ENCODE measurements around the gene INPP4B.

The INPP4B gene

GRCh38 chr4:142376204-142376603 lies 469.9 kb downstream of the INPP4B start:
- H3K27ac ChIP-seq: no peak overlapping the region
- TF ChIP-seq, protein P1, sequence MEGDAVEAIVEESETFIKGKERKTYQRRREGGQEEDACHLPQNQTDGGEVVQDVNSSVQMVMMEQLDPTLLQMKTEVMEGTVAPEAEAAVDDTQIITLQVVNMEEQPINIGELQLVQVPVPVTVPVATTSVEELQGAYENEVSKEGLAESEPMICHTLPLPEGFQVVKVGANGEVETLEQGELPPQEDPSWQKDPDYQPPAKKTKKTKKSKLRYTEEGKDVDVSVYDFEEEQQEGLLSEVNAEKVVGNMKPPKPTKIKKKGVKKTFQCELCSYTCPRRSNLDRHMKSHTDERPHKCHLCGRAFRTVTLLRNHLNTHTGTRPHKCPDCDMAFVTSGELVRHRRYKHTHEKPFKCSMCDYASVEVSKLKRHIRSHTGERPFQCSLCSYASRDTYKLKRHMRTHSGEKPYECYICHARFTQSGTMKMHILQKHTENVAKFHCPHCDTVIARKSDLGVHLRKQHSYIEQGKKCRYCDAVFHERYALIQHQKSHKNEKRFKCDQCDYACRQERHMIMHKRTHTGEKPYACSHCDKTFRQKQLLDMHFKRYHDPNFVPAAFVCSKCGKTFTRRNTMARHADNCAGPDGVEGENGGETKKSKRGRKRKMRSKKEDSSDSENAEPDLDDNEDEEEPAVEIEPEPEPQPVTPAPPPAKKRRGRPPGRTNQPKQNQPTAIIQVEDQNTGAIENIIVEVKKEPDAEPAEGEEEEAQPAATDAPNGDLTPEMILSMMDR (IDR thresholded peaks at IDR 0.05): no peak
- no peak for TF ChIP-seq ZFX (IDR thresholded peaks at IDR 0.05; ENCODE audit: borderline replicate concordance)

DNA sequence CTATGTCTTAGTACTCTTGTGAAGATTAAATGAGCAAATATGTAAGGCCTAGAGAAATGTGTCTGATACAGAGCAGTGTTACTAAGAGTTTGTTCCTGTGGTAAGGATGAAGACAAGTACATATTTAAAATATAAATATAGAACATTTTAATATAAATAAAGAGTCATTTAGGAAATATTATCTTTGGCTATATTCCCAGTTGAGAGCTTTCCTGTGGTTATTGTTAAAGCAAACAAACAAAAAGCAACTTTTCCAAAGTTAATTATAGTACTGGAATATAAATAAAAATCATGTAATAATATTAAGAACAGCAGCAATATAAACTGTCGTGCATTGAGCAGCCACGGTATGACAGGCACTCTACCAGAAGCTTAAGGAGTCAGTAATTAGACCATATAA lies 472.5 kb downstream of the INPP4B start:
- H3K27ac ChIP-seq: peak overlapping the region; percentile 36; the same call in 1 of the 2 replicates
- TF ChIP-seq, protein P1 (IDR thresholded peaks at IDR 0.05): no peak
- TF ChIP-seq ZFX (IDR thresholded peaks at IDR 0.05; ENCODE audit: borderline replicate concordance): no peak

- no peak for TF ChIP-seq ZFX (IDR thresholded peaks at IDR 0.05; ENCODE audit: borderline replicate concordance)
- TF ChIP-seq, protein P1 (IDR thresholded peaks at IDR 0.05): no peak
- H3K27ac ChIP-seq: no peak overlapping the region
Observed at GRCh38 chr4:142372530-142373260, 473.4 kb downstream of the INPP4B start.

DNA sequence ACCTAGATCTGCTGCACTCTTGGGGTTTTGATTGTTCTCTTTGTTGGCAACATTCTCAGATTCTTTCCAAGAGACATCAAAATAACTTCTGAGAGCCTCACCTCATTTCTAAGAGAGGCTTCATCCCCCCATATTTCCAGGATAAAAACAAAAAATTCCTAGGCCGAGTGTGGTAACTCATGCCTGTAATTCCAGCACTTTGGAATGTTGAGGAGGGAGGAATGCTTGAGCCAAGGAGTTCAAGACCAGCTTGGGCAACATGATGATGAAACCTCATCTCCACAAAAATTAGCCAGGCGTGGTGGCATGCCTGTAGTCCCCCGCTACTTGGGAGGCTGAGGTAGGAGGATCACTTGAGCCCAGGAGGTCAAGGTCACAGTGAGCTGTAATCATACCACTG lies 477.0 kb downstream of the INPP4B start:
- H3K27ac ChIP-seq: no peak overlapping the region
- TF ChIP-seq, protein P1 (IDR thresholded peaks at IDR 0.05): no peak
- TF ChIP-seq ZFX (IDR thresholded peaks at IDR 0.05; ENCODE audit: borderline replicate concordance): no peak

DNA sequence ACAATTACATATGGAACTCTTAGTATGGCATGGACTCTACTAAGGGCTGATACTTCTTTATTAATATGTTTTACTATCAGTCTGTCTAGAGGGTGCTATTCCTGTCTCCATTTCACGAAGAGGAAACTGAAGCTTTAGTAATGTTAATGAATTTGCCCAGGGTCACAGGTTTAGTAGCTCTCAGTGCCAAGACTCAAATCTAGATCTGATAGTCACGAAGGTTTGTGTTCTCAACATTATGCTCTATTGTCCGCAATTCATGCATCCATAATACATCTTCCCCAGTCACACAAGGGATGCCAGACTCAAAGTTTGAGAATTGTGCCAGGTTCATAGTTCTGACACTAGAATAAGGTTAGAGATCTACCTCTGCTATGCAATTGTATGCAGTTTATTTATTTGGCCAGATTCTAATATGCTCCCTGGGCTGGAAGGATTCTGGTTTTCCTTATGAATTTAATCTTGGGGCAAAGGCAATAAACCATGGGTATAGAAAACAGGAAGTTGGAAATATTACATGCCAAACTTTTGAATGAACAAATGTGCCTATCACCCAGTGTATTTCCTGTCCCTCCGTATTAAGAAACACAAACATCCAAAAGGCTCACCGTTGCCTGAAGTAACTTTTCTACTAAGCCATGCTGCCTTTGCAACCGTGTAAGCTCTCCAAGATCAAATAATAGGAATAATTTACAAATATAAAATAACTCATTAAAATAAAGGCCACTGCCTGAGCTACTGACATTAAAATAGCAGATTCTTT lies 478.5 kb downstream of the INPP4B start:
- TF ChIP-seq ZFX (IDR thresholded peaks at IDR 0.05; ENCODE audit: borderline replicate concordance): no peak
- TF ChIP-seq, protein P1 (IDR thresholded peaks at IDR 0.05): no peak
- no peak overlapping the region for H3K27ac ChIP-seq

DNA sequence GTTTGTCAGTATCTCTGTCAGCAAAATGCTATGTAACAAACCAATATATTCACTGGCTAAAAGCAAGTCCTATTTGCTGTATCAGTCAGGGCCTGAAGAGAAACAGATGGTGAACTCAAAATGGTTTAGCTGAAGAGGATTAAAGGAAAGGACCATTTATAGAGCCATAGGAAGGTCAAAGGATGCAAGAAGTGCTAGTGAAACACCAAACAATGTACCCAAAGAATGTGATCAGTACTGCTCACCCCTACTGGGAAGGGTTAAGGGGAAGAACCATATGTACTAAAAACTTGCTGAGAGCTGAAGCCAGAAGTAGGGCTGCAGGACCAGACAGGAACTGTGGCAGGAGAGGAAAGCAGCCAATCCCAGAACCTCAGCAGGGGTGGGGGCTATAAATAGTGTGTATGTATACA lies 479.3 kb downstream of the INPP4B start:
- H3K27ac ChIP-seq: no peak overlapping the region
- TF ChIP-seq, protein P1 (IDR thresholded peaks at IDR 0.05): no peak
- TF ChIP-seq ZFX (IDR thresholded peaks at IDR 0.05; ENCODE audit: borderline replicate concordance): no peak

GRCh38 chr4:142365391-142365790 lies 480.7 kb downstream of the INPP4B start:
- TF ChIP-seq ZFX (IDR thresholded peaks at IDR 0.05; ENCODE audit: borderline replicate concordance): no peak
- TF ChIP-seq, protein P1 (IDR thresholded peaks at IDR 0.05): no peak
- no peak overlapping the region for H3K27ac ChIP-seq

Measured in 22Rv1 (cell line).